ENCODE measurements around the gene CNBP.

Gene CNBP

GRCh38 chr3:129130291-129130813 is 53.3 kb downstream of the CNBP start:
- DNase-seq = no peak

- DNase-seq = no peak
Observed at GRCh38 chr3:129128357-129129155, 55.1 kb downstream of the CNBP start.

GRCh38 chr3:129126726-129127280 is 56.9 kb downstream of the CNBP start:
- no peak for DNase-seq

GRCh38 chr3:129123314-129124060 is 60.2 kb downstream of the CNBP start:
- DNase-seq = no peak

- DNase-seq = no peak
Observed at GRCh38 chr3:129122412-129123011, 61.2 kb downstream of the CNBP start.

GRCh38 chr3:129121792-129122411 is 61.8 kb downstream of the CNBP start, which contains the start of gene RAB43:
Gene RAB43, minus strand, starts transcription at chr3:129121804. Its CDS starts 315 bp downstream, at chr3:129121489.
- DNase-seq = peak; percentile 94

- no peak for DNase-seq
Observed at GRCh38 chr3:129121016-129121791, 62.5 kb downstream of the CNBP start.

GRCh38 chr3:129120254-129121004 is 63.3 kb downstream of the CNBP start:
- no peak for DNase-seq

- DNase-seq = no peak
Observed at GRCh38 chr3:129119365-129120100, 64.2 kb downstream of the CNBP start.

GRCh38 chr3:129118745-129119144 is 65.0 kb downstream of the CNBP start:
- no peak for DNase-seq

All from NCI-H1436 (cell line).